HG02943 (cell line): ENCODE measurements around the gene TRAF3.
"Not testable (repeated sequence)": the region's sequence is repeated elsewhere in the genome, so short reads cannot be mapped to it uniquely, and the experiment has no call there.

Experiments used
- ATAC-seq: cut with Tn5 transposase; IDR thresholded peaks from one replicate; pipeline ENCODE4 v1.9.1; 2021; ENCODE audit warnings: mild to moderate bottlenecking, low read depth, moderate library complexity; ENCODE audit not compliant: unreplicated experiment

TRAF3 gene

DNA sequence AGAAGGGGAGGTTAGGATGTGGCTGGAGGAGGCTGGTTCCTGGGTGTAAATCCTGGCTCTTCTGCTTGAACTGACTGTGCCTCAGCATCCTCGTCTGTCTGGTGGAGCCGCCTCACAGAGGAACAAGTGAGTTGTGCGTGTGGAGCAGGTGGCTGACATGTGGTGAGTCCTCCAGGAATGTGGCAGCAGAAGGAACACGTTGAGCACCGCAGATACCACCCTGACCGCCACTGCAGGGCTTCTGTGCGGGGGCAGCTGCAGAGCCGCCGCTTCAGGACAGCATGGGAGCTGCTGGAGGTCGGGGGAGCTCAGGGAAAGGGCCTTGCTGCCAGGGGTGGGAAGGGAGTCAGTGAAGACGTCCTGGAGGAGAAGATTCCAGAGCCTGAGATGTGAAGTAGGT, 48.9 kb downstream of the TRAF3 start:
- ATAC-seq = no peak

- ATAC-seq = no peak
These were observed 49.8 kb downstream of the TRAF3 start for GRCh38 chr14:102826751-102827675.

DNA sequence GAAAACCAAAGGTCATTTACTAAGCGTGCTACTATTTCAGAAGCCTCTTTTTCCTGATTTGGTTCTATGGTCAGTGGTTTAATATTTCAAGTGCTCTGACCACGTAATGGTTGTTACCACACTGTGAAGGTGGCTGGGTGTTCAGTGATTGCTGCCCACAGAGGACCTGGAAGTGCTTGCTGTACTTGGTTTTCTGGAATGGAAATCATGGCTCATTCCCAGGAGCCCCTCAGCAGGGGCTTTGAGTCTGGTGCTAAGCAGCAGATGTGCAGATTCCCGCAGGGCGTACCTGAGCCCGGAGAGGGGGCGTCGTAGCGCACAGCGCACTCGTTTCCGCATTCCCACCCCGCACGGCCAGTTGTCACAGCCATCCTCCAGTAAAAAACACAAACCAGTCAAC, 50.5 kb downstream of the TRAF3 start:
- ATAC-seq = no peak

DNA sequence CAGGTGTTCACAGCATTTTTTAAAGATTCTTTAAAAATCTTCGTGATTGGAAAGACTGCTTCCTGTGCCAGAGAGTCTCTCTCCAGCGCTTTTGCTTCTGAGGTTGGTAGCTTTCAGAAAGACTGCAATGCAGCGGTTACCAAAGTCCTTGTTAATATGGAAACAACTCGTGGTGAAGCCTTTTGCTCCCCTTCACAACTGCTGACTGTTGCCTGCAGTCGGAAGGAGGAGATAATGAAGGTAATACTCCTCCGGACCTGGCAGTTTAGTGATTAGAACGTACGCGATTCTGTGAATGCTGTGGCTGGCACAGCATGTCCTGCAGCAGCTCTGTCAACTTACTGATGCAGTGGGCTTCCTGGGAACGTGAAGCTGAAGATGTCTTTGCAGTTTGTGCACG, 50.9 kb downstream of the TRAF3 start:
- ATAC-seq = no peak

DNA sequence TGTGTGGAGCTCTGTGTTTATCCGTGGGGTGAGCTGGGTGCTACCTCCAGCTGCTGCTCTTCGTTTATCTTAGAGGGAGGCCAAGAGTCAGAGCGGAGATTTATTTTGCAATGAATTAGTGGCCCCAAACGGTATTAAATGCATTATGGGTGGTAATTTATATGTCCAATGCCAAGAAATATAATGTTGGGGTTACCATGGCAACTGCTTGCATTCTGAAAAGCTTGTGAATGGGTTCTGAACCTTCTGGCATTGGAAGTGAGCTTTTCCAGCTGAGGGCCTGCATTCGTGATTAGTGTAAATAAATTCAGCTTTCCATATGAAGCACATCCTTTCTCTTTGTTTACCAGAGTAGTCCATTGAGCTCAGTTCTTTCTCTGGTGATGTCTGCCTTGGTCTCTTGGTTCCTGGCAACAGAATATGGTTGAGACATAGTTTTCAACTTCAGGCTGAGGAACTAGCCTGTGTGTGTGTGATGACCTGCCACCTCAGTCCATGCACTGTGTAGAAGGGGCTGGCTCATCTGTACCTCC, 51.8 kb downstream of the TRAF3 start:
- ATAC-seq = no peak

DNA sequence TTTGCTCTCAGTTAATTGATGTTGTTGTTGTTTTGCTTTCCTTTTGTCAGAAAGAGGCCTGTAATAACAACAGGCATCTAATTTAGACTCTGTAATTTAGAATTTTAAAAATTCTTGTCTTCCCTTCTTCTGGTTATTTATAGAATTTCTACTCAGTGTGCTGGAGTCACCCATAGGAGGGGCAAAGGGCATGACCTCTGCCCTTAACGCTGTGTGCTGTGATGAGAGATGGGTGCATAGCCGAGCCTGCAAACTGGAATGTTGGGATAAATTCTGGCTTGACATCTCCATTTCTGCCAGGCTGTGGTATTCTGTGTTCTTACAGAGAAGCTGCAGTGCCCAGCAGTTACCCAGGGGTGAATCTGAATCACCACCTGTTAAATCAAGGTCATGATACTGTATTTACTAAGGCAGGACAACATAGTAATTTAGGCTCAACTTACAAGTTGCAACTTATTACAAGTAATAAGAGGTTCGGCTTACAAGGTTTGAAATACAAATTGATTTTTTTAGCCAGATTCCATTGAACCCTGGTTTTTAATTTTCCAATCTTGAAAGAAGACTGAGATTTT, 53.3 kb downstream of the TRAF3 start:
- ATAC-seq = no peak

DNA sequence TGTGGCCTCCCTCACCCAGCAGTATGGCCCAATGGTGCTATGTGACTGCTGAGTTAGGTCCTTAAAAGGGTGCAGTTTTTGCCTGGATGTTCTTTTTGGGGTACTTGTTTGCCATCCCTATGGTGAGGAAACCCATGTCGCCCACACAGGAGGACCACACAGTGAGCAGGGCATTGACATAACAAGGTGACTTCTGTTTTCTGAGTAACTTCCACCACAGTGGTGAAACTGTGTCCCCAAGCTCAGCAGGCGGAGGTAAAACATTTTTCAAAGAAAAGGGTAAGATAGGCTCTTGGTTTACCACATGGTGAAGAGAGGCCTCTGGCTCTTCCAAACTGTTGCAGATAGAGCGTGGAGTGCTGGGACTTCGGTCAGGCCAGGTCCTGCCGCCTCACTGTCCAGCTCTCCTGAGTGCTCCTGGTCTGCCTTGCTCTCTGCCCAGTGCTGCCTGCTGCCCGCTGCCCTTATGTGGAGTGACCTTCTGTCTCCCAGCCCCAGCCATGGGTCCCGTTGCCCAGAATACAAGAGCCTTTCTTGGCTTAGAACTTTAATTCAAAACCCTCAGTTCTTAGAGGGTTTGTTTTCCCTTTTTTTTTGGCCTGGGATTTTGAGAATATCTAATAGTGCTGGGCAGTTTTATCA, 54.0 kb downstream of the TRAF3 start:
- ATAC-seq = no peak

DNA sequence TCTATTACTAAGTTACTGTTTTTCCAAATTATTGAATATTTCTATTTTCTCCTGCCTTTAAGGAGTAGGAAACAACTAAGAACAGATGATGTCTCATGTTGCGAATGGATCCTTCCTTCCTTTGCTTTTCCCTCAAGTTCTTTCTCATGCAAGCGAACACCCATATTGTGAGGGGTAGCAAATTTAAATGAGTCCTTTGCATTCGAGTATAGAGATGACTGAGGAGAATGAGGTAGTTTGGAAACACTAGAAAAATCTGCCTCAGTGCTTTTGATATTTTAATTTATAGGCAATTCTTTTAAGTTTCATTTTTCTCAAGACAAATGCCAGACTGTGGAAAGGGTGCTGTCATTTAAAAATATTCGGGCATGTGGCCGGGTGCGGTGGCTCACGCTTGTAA, 56.1 kb downstream of the TRAF3 start:
- ATAC-seq = no peak

DNA sequence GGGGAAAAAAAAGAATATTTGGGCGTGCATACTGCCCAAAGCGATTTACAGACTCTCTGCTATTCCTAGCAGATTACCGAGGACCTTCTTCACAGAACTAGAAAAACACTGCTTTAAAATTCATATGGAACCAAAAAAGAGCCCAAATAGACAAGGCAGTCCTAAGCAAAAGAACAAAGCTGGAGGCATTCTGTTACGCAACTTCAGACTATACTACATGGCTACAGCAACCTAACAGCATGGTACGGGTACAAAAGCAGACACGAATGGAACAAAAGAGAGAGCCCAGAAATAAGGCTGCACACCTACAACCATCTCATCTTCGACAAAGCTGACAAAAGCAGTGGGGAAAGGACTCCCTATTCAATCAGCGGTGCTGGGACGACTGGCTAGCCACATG, 56.7 kb downstream of the TRAF3 start:
- ATAC-seq = no peak

DNA sequence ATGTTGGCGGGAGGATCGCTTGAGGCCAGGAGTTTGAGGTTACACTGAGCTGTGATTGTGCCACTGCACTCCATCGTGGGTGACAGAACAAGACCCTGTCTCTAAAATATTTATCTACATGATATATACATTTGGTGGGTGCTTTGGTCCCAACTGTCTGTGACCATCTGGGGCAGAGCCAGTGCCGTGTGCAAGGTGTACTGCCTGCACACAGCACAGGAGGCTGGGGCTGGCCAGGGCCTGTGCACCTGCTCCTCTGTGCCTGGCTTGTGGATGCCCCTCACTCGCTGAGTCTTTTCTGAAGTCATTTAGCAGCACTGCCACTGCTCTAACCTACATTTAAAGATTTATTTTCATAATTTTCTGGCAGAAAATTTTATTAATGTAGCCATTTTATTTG, 58.7 kb downstream of the TRAF3 start:
- ATAC-seq = no peak

DNA sequence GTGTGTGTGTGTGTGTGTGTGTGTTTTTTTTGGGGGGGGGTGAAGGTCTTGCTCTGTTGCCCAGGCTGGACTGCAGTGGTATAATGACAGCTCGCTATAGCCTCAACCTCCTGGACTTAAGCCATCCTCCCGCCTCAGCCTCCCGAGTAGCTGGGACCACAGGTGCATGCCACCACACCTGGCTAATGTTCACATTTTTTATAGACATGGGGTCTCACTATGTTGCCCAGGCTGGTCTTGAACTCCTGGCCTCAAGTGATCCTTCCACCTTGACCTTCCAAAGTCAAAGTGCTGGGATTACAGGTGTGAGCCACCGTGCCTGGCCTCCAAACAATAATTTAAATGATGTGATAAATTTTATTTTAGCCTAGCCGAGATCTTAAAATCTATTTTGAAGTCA, 59.9 kb downstream of the TRAF3 start:
- not testable (repeated sequence) for ATAC-seq

DNA sequence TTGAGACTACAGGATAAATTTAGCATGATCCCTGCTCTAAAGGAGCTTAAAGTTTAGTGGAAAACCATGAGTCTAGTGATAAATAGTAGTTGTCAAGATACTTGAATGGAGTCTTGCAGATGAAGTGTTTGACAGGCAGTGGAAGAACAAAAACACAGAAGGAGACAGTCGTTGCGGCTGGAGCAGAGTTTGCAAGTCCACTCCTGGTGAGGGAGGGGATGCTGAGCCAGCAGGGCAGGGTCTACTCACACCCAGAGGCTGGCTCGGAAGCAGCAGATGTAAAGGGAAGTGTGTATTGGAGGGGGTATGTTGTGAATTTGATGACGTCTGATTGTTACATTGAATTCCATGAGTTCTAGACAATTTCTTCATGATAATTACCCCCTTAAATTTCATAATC, 61.3 kb downstream of the TRAF3 start:
- ATAC-seq = no peak

GRCh38 chr14:102840115-102840514, 62.9 kb downstream of the TRAF3 start:
- no peak for ATAC-seq

DNA sequence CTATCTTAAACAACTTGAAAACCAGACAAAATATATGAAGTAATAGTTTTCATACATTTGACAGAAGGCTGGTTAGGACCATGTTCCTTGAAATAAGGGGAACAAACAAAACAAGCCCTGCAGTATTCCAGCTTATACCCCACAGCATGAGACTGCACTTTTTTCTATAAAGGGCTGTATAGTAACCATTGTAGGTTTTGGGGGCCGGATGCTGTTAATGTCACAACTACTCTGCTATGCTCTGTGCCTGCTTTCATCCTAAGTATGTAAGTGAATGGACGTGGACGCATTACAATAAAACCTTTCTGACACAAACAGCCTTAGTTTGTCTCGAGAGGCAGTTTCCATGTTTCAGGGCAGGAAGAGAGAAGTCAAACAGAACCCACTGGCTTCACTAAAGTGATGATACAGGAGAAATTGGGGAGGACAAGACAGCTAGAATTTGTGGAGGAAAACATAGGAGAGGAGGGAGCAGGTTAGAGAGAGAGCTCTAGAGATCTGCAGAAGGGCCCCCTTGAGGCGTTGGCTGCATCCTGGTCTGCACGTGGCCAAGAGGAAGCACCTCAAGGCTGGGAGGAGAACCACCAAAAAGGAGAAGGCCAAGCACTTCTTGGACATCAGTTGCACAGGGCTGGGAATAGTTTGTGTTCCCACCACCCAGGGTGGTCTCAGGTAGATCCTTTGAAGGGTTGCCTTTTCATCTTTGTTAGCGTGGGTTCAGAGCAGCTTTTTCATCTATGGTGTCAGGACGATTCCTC, 63.7 kb downstream of the TRAF3 start:
- ATAC-seq = no peak

GRCh38 chr14:102848830-102849525, 71.7 kb downstream of the TRAF3 start:
- ATAC-seq = no peak

- no peak for ATAC-seq
These were observed 72.5 kb downstream of the TRAF3 start for GRCh38 chr14:102849526-102850379.

GRCh38 chr14:102853648-102854047, 76.4 kb downstream of the TRAF3 start:
- no peak for ATAC-seq

DNA sequence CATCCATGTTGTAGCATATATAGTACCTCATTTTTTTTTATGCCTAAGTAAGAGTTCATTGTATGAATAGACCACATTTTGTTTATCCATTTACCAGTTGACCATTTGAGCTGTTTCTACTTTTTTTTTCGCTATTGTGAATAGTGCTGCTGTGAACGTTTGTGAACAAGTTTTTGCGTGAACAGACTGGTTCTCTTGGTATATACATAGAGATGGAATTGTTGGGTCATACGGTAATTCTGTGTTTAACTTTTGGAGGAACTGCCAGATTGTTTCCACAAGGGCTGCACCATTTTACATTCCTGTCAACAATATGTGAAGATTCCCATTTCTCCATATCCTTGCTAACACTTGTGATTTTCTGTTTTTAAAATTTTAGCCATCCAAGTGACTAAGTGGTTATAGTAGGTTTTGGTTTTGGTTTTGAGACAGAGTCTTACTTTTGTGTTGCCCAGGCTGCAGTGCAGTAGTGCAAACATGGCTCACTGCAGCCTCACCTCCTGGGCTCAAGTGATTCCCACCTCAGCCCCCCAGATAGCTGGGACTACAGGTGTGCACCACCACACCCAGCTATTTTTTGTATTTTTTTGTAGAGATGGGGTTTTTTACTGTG, 76.9 kb downstream of the TRAF3 start:
- ATAC-seq = no peak

DNA sequence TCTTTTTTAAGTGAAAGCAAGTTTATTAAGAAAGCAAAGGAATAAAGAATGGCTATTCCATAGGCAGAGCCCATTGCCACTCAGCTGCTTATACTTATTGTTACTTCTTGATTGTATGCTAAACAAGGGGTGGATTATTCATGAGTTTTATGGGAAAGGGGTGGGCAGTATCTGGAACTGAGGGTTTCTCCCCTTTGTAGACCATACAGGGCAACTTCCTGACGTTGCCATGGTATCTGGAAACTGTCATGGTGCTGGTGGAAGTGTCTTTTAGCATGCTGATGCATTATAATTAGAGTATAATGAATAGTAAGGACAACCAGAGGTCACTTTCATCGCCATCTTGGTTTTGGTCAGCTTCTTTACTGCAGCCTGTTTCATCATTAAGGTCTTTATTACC, 78.9 kb downstream of the TRAF3 start:
- ATAC-seq = no peak
